Endothelial cell of umbilical vein (primary cell): ENCODE data around the gene ITIH3. TPM values are rescaled to one million over a fixed set of nuclear protein-coding genes. Genes with fewer than 3 reads are reported as not detected.

Experiments
- BruUV-seq: library from RNA; stranded (reverse); fragments of 400-500 nt; replicated peaks from 2 replicates; lab custom pipeline; 2021; lab: Mats Ljungman, UMichigan
- CTCF ChIA-PET: fragments of 300-600, 350-600 bp; sonication (Branson Sonifier 250); formaldehyde crosslinking; loops from one replicate; lab custom pipeline; 2021; ENCODE audit warnings: antibody characterized with exemption, inconsistent platforms; lab: Charles Lee
- POLR2A ChIA-PET: fragments of 300-600, 350-600 bp; sonication (Branson Sonifier 250); formaldehyde crosslinking; loops from one replicate; lab custom pipeline; 2021; ENCODE audit warnings: antibody characterized with exemption, inconsistent platforms; lab: Charles Lee
- DNase-seq: peaks from one replicate; pipeline ENCODE4 v3.0.0-alpha.2; 2011; ENCODE audit warnings: low read depth, low spot score
- FAIRE-seq: peaks from 2 replicates; lab custom pipeline; 2011; peaks lifted over from hg19 to GRCh38; lab: Jason Lieb, UNC
- H2AFZ ChIP-seq: 2 replicates; pipeline ENCODE4 v1.6.0; 2012; ENCODE audit warnings: low read depth, low read length, control low read depth, inconsistent platforms
- H3K27ac ChIP-seq: 2 replicates; pipeline ENCODE4 v1.5.1; 2011; ENCODE audit warnings: low read depth, mild to moderate bottlenecking, control low read depth, low read length, moderate library complexity; ENCODE audit not compliant: insufficient read depth
- H3K27me3 ChIP-seq, 2 experiments: 2 replicates each; pipeline versions ENCODE4 v1.6.0 to v1.6.1; 2011; ENCODE audit warnings: low read length in 2 of 2, mixed read lengths in 1 of 2; ENCODE audit not compliant: control insufficient read depth in 2 of 2, insufficient read depth in 2 of 2
- H3K36me3 ChIP-seq, 2 experiments: 2 replicates in 1 of 2; 3 replicates in 1 of 2; pipeline ENCODE4 v1.5.1; 2011; ENCODE audit warnings: low read length in 2 of 2, mild to moderate bottlenecking in 1 of 2, moderate library complexity in 1 of 2; ENCODE audit not compliant: control insufficient read depth in 2 of 2, insufficient read depth in 2 of 2; ENCODE audit errors: extremely low read depth in 1 of 2
- H3K4me1 ChIP-seq: 3 replicates; pipeline ENCODE4 v1.5.1; 2011; ENCODE audit warnings: mild to moderate bottlenecking, low read length; ENCODE audit not compliant: control insufficient read depth, insufficient read depth; ENCODE audit errors: extremely low read depth
- H3K4me2 ChIP-seq: 2 replicates; pipeline ENCODE4 v1.6.1; 2011; ENCODE audit warnings: low read length, control low read depth, mixed read lengths; ENCODE audit not compliant: insufficient read depth
- H3K4me3 ChIP-seq, 3 experiments: fragments of 200-600 bp in 1 of 3; sonication (generic), shearing (Covaris generic) in 1 of 3; replicated peaks in 1 of 3; 2 replicates each; pipeline ENCODE4 v1.5.1; 2011 to 2016; ENCODE audit warnings: control low read depth in 3 of 3, low read length in 3 of 3, mild to moderate bottlenecking in 2 of 3, inconsistent platforms in 1 of 3, low read depth in 1 of 3, moderate library complexity in 1 of 3; ENCODE audit not compliant: insufficient read depth in 1 of 3
- H3K79me2 ChIP-seq: 2 replicates; pipeline ENCODE4 v1.6.0; 2012; ENCODE audit warnings: low read length, inconsistent platforms; ENCODE audit not compliant: control insufficient read depth, insufficient read depth
- H3K9ac ChIP-seq: replicated peaks from 2 replicates; pipeline ENCODE3; 2011; ENCODE audit warnings: low read length, control low read depth; ENCODE audit not compliant: insufficient read depth; ENCODE audit errors: extremely low read depth
- H3K9me1 ChIP-seq: replicated peaks from 3 replicates; pipeline ENCODE4 v1.6.0; 2011; ENCODE audit warnings: mild to moderate bottlenecking, low read length; ENCODE audit not compliant: control insufficient read depth, insufficient read depth; ENCODE audit errors: extremely low read depth
- H3K9me3 ChIP-seq: replicated peaks from 2 replicates; pipeline ENCODE4 v1.5.1; 2012; ENCODE audit warnings: low read length, inconsistent platforms; ENCODE audit not compliant: control insufficient read depth, insufficient read depth
- H4K20me1 ChIP-seq: replicated peaks from 2 replicates; pipeline ENCODE3; 2011; ENCODE audit warnings: mild to moderate bottlenecking, low read length; ENCODE audit not compliant: control insufficient read depth, insufficient read depth; ENCODE audit errors: extremely low read depth
- CTCF ChIP-seq, 2 donors: IDR thresholded peaks; 1 replicate in 1 of 2; 2 replicates in 1 of 2; pipeline ENCODE4 v1.5.1; 2011; ENCODE audit warnings: low read length in 2 of 2, mild to moderate bottlenecking in 2 of 2, moderate library complexity in 2 of 2, control low read depth in 1 of 2, inconsistent platforms in 1 of 2, low read depth in 1 of 2; ENCODE audit not compliant: insufficient read depth in 1 of 2; ENCODE audit errors: extremely low read depth in 1 of 2
- EZH2 ChIP-seq: IDR thresholded peaks from 2 replicates; pipeline ENCODE4 v1.6.1; 2012; ENCODE audit warnings: borderline replicate concordance, low read depth, mild to moderate bottlenecking, moderate library complexity, low read length, inconsistent platforms; ENCODE audit not compliant: severe bottlenecking
- FOS ChIP-seq: IDR thresholded peaks from 2 replicates; pipeline ENCODE4 v1.6.1; 2011; ENCODE audit warnings: mild to moderate bottlenecking, low read length, moderate library complexity, borderline replicate concordance; ENCODE audit not compliant: insufficient read depth
- GATA2 ChIP-seq: IDR thresholded peaks from 2 replicates; pipeline ENCODE4 v1.7.0; 2011; ENCODE audit warnings: low read depth, mild to moderate bottlenecking, moderate library complexity, mixed read lengths, low read length; ENCODE audit not compliant: insufficient read length, insufficient read depth
- JUN ChIP-seq: IDR thresholded peaks from 2 replicates; pipeline ENCODE4 v1.6.1; 2011; ENCODE audit warnings: borderline replicate concordance, low read depth; ENCODE audit not compliant: insufficient read length, insufficient read depth
- MAX ChIP-seq: IDR thresholded peaks from 2 replicates; pipeline ENCODE4 v1.6.1; 2011; ENCODE audit not compliant: insufficient read depth, insufficient read length
- MYC ChIP-seq: IDR thresholded peaks from one replicate; pipeline ENCODE4 v1.6.1; 2011; ENCODE audit warnings: mild to moderate bottlenecking, low read depth, low read length
- POLR2A ChIP-seq: IDR thresholded peaks from 2 replicates; pipeline ENCODE4 v1.6.1; 2012; ENCODE audit warnings: low read depth, mild to moderate bottlenecking, control low read depth, low read length
- POLR2AphosphoS5 ChIP-seq: IDR thresholded peaks from 2 replicates; pipeline ENCODE4 v1.6.1; 2012; ENCODE audit warnings: low read depth, mild to moderate bottlenecking, control low read depth, low read length, moderate library complexity; ENCODE audit not compliant: insufficient read depth
- dilution Hi-C: fragments of 300-500 bp; cut with MboI; formaldehyde crosslinking; loops from one replicate; pipeline ENCODE4 v1.15.0; 2019; ENCODE audit warnings: low sequenced_read_pairs; ENCODE audit not compliant: extremely low pct_ligation_motif_present
- intact Hi-C: fragments of 100-400 bp; cut with micrococcal nuclease; formaldehyde crosslinking; loops from one replicate; pipeline ENCODE4 v1.10.0; 2022
- polyA plus RNA-seq, 4 experiments: library from polyadenylated mRNA; depleted of rRNA in 3 of 4; stranded (reverse) in 3 of 4; unstranded in 1 of 4; fragments of >200 nt; gene quantifications; 2 replicates each; pipeline versions ENCODE4 v1.2.1 to v1.2.3, GENCODE V29; 2011 to 2012; ENCODE audit warnings: missing spikeins in 1 of 4
- total RNA-seq: library from RNA; stranded (reverse); gene quantifications from 2 replicates; pipeline ENCODE4 v1.2.3, GENCODE V29; 2021

The ITIH3 gene
- total and polyA plus RNA-seq, 2 donors (not counting 3 experiments of a cell fraction or from before 2014, with no cell fraction given): not detected

- intact Hi-C loops (no loop called here), dilution Hi-C loops (no loop called here)
- Histone ChIP-seq H3K4me1 (peaks cover 6% of the 10 kb centered on the region), H3K9me3 (no peaks in the 10 kb centered on the region), H3K27ac (no peak overlapping the region), H2AFZ (no peak overlapping the region), H3K4me3 (no peak overlapping the region), H3K9ac (no peak overlapping the region), H3K36me3 (no peaks in the 10 kb centered on the region), H3K4me2 (no peak overlapping the region), H3K9me1 (no peaks in the 10 kb centered on the region), H3K79me2 (no peaks in the 10 kb centered on the region), H3K27me3 (no peaks in the 10 kb centered on the region), H4K20me1 (no peaks in the 10 kb centered on the region)
- no TSS peak for BruUV-seq
- TF ChIP-seq MAX: no peak
- no peak for TF ChIP-seq MYC
- no peak for TF ChIP-seq EZH2
- no peak for TF ChIP-seq CTCF (IDR thresholded peaks at IDR 0.05; ENCODE audit: extremely low read depth in 1 of 2, insufficient read depth in 1 of 2, low read depth in 1 of 2, low read length in 2 of 2)
- no peak for TF ChIP-seq POLR2AphosphoS5
- no peak for TF ChIP-seq POLR2A
- TF ChIP-seq GATA2: no peak
- TF ChIP-seq FOS: no peak
- no peak for TF ChIP-seq JUN
- DNase-seq (no peak), FAIRE-seq (no peak)
- POLR2A ChIA-PET: no interaction called here
- CTCF ChIA-PET: no interaction called here
Observed at GRCh38 chr3:52833202-52833601, 38.6 kb downstream of the ITIH3 start.
